Jurkat, Clone E6-1 (cell line): Measurements from ENCODE around the gene LAMB3.
A peak's percentile ranks its signal among the peaks of the same experiment; 100 is the strongest.

Source experiments
- DNase-seq: peaks from one replicate; pipeline ENCODE4 v3.0.0-alpha.2; 2011; ENCODE audit warnings: low read depth, low spot score
- H3K4me3 ChIP-seq: 2 replicates; pipeline ENCODE4 v1.5.1; 2011; ENCODE audit warnings: mild to moderate bottlenecking, low read length, control low read depth, moderate library complexity

LAMB3 gene

GRCh38 chr1:209609041-209609790 is 43.0 kb downstream of the LAMB3 start:
- DNase-seq: no peak
- no peak overlapping the region for H3K4me3 ChIP-seq

- DNase-seq: no peak
- H3K4me3 ChIP-seq: no peak overlapping the region
These were observed 44.4 kb downstream of the LAMB3 start for GRCh38 chr1:209607795-209608178.

GRCh38 chr1:209607102-209607794 is 45.0 kb downstream of the LAMB3 start:
- DNase-seq: no peak
- no peak overlapping the region for H3K4me3 ChIP-seq

- DNase-seq: no peak
- no peak overlapping the region for H3K4me3 ChIP-seq
These were observed 48.3 kb downstream of the LAMB3 start for GRCh38 chr1:209603877-209604276.

- H3K4me3 ChIP-seq: no peak overlapping the region
- peak; percentile 42 for DNase-seq
These were observed 50.2 kb downstream of the LAMB3 start for GRCh38 chr1:209601809-209602657.

- no peak for DNase-seq
- H3K4me3 ChIP-seq: no peak overlapping the region
These were observed 51.7 kb downstream of the LAMB3 start for GRCh38 chr1:209600541-209600940.

- no peak overlapping the region for H3K4me3 ChIP-seq
- DNase-seq: no peak
These were observed 54.0 kb downstream of the LAMB3 start for GRCh38 chr1:209598227-209598626.

GRCh38 chr1:209597499-209597898 is 54.7 kb downstream of the LAMB3 start:
- no peak for DNase-seq
- no peak overlapping the region for H3K4me3 ChIP-seq

GRCh38 chr1:209595599-209596285 is 56.5 kb downstream of the LAMB3 start:
- no peak for DNase-seq
- no peak overlapping the region for H3K4me3 ChIP-seq

- DNase-seq: no peak
These were observed 57.2 kb downstream of the LAMB3 start for GRCh38 chr1:209595028-209595427.

GRCh38 chr1:209594440-209594839 is 57.8 kb downstream of the LAMB3 start:
- no peak overlapping the region for H3K4me3 ChIP-seq
- DNase-seq: no peak

More at GRCh38 chr1:209595028-209595427, 57.2 kb downstream of the LAMB3 start:
- no peak overlapping the region for H3K4me3 ChIP-seq

GRCh38 chr1:209593747-209594146 is 58.5 kb downstream of the LAMB3 start:
- DNase-seq: no peak
- no peak overlapping the region for H3K4me3 ChIP-seq

- no peak overlapping the region for H3K4me3 ChIP-seq
- DNase-seq: no peak
These were observed 61.8 kb downstream of the LAMB3 start for GRCh38 chr1:209590405-209590804.

GRCh38 chr1:209589863-209590262 is 62.4 kb downstream of the LAMB3 start:
- DNase-seq: no peak
- H3K4me3 ChIP-seq: no peak overlapping the region

GRCh38 chr1:209589440-209589839 is 62.8 kb downstream of the LAMB3 start:
- no peak for DNase-seq
- H3K4me3 ChIP-seq: no peak overlapping the region

- DNase-seq: no peak
- no peak overlapping the region for H3K4me3 ChIP-seq
These were observed 64.4 kb downstream of the LAMB3 start for GRCh38 chr1:209587789-209588188.

GRCh38 chr1:209586221-209586740 is 65.9 kb downstream of the LAMB3 start:
- H3K4me3 ChIP-seq: no peak overlapping the region
- DNase-seq: no peak

GRCh38 chr1:209585672-209586071 is 66.6 kb downstream of the LAMB3 start:
- no peak for DNase-seq
- H3K4me3 ChIP-seq: no peak overlapping the region

GRCh38 chr1:209585197-209585596 is 67.0 kb downstream of the LAMB3 start:
- no peak overlapping the region for H3K4me3 ChIP-seq

More at GRCh38 chr1:209585197-209585596, 67.0 kb downstream of the LAMB3 start:
- no peak for DNase-seq
